ENCODE data around the gene KCNG2.

- TF ChIP-seq BACH1 (IDR thresholded peaks at IDR 0.05; ENCODE audit: low read length) (no peak), POLR2A (IDR thresholded peaks at IDR 0.05; ENCODE audit: control extremely low read depth in 1 of 2, low read depth in 2 of 2, low read length in 2 of 2) (no peak), HDAC2 (IDR thresholded peaks at IDR 0.05; ENCODE audit: borderline replicate concordance in 1 of 2, low read depth in 2 of 2, low read length in 2 of 2) (no peak), BRCA1 (IDR thresholded peaks at IDR 0.05; ENCODE audit: low read depth, low read length) (no peak), CTCF (IDR thresholded peaks at IDR 0.05; ENCODE audit: control extremely low read depth in 1 of 3, insufficient read depth in 1 of 3, low read depth in 1 of 3, low read length in 3 of 3) (no peak)
These were observed 31.6 kb downstream of the KCNG2 start for GRCh38 chr18:79829136-79829854.

All from H1 (cell line).